T-helper 2 cell (primary cell): ENCODE measurements around the gene ZNF112.
"Not testable (repeated sequence)": the region's sequence is repeated elsewhere in the genome, so short reads cannot be mapped to it uniquely, and the experiment has no call there.

ENCODE experiments used
- DNase-seq, 5 experiments: peaks; one replicate each; pipeline versions ENCODE4 v3.0.0 to v3.0.0-alpha.2; 2012 to 2022
- total RNA-seq, 2 donors: gene quantifications; one replicate each; lab custom pipeline; 2026; lab: John Stamatoyannopoulos, UW

ZNF112 gene
- 0 to 0.27 reads per million in 2 donors for total RNA-seq

- peak in 1 of 5 experiments; percentile 8 for DNase-seq
Measured at GRCh38 chr19:44356383-44357111, at the start of gene ZNF112. Gene ZNF112 (minus strand): TSS chr19:44356680. CDS start chr19:44340539, 16,141 bp downstream.

GRCh38 chr19:44401139-44402115 is 44.9 kb upstream of the ZNF112 start, which contains the start of gene ZNF285:
Gene ZNF285 (minus strand): TSS chr19:44401608. CDS start chr19:44397213, 4,395 bp downstream.
- DNase-seq = peak; percentile 29 to 83 (median 42)

GRCh38 chr19:44389268-44389667 is 32.8 kb upstream of the ZNF112 start:
- not testable (repeated sequence) for DNase-seq

- DNase-seq = no peak
Measured at GRCh38 chr19:44374789-44375188, 18.3 kb upstream of the ZNF112 start.

GRCh38 chr19:44371815-44372480 is 15.5 kb upstream of the ZNF112 start:
- no peak for DNase-seq

GRCh38 chr19:44367024-44367423 is 10.5 kb upstream of the ZNF112 start:
- no peak for DNase-seq

GRCh38 chr19:44346556-44346955 is 9.9 kb downstream of the ZNF112 start:
- no peak for DNase-seq

- no peak for DNase-seq
Measured at GRCh38 chr19:44345959-44346358, 10.5 kb downstream of the ZNF112 start.

GRCh38 chr19:44344255-44344654 is 12.2 kb downstream of the ZNF112 start:
- DNase-seq = no peak

- no peak for DNase-seq
Measured at GRCh38 chr19:44341794-44342193, 14.7 kb downstream of the ZNF112 start.

GRCh38 chr19:44334639-44335038 is 21.8 kb downstream of the ZNF112 start:
- not testable (repeated sequence) for DNase-seq

- no peak for DNase-seq
Measured at GRCh38 chr19:44332145-44332544, 24.3 kb downstream of the ZNF112 start.

GRCh38 chr19:44315883-44316282 is 40.6 kb downstream of the ZNF112 start:
- DNase-seq = no peak

- no peak for DNase-seq
Measured at GRCh38 chr19:44313231-44313630, 43.2 kb downstream of the ZNF112 start.

GRCh38 chr19:44308011-44308410 is 48.5 kb downstream of the ZNF112 start:
- DNase-seq = no peak

GRCh38 chr19:44306283-44306682 is 50.2 kb downstream of the ZNF112 start:
- no peak for DNase-seq

GRCh38 chr19:44305457-44305856 is 51.0 kb downstream of the ZNF112 start:
- DNase-seq = no peak

- DNase-seq = peak; percentile 13 to 94 (median 55)
Measured at GRCh38 chr19:44304659-44305193, 51.8 kb downstream of the ZNF112 start, which contains the start of gene ZNF235. Gene ZNF235 (minus strand): TSS chr19:44305025. CDS start chr19:44303404, 1,621 bp downstream.

- peak in 1 of 5 experiments; percentile 19 for DNase-seq
Measured at GRCh38 chr19:44303976-44304568, 52.4 kb downstream of the ZNF112 start.

- no peak for DNase-seq
Measured at GRCh38 chr19:44303320-44303719, 53.2 kb downstream of the ZNF112 start.

- no peak for DNase-seq
Measured at GRCh38 chr19:44284968-44285367, 71.5 kb downstream of the ZNF112 start.

- no peak for DNase-seq
Measured at GRCh38 chr19:44282846-44283245, 73.6 kb downstream of the ZNF112 start.
